Urinary bladder (tissue), 4 donors: ENCODE data around the gene PDZRN3. TPM values are rescaled to one million over a fixed set of nuclear protein-coding genes. Genes with fewer than 3 reads are reported as not detected.
A peak's percentile ranks its signal among the peaks of the same experiment; 100 is the strongest.

Experiments used
- DNase-seq: peaks from one replicate; pipeline ENCODE4 v3.0.0-alpha.2; 2015; ENCODE audit errors: extremely low spot score
- H3K27ac ChIP-seq: one replicate; pipeline ENCODE4 v1.5.1; 2013; ENCODE audit warnings: low read depth, mild to moderate bottlenecking, moderate library complexity
- H3K36me3 ChIP-seq: one replicate; pipeline ENCODE4 v1.6.1; 2013; ENCODE audit warnings: mild to moderate bottlenecking, moderate library complexity; ENCODE audit not compliant: insufficient read depth
- H3K4me1 ChIP-seq: one replicate; pipeline ENCODE4 v1.6.1; 2013; ENCODE audit warnings: mild to moderate bottlenecking, moderate library complexity; ENCODE audit not compliant: insufficient read depth
- H3K4me3 ChIP-seq: one replicate; pipeline ENCODE4 v1.5.1; 2013; ENCODE audit warnings: low read depth, low read length
- WGBS: extraction: QIAGEN DNeasy Blood & Tissue Kit; methylation state at CpG from one replicate; pipeline ENCODE4 v1.1.7; 2013; 5-methylcytosine and 5-hydroxymethylcytosine counted together
- polyA plus RNA-seq: library from polyadenylated mRNA; stranded (reverse); fragments of 200-250 nt; gene quantifications from one replicate; pipeline ENCODE4 v1.2.3, GENCODE V29; 2013
- total RNA-seq: library from RNA; depleted of rRNA; stranded (reverse); fragments of >200 nt; gene quantifications from one replicate; pipeline ENCODE4 v1.2.3, GENCODE V29; 2014
- donor health status: healthy with polysubstance abuse.
- donor health status: healthy.

Gene PDZRN3
- total and polyA plus RNA-seq, 2 donors, result 61.6 to 98.0 TPM

DNA sequence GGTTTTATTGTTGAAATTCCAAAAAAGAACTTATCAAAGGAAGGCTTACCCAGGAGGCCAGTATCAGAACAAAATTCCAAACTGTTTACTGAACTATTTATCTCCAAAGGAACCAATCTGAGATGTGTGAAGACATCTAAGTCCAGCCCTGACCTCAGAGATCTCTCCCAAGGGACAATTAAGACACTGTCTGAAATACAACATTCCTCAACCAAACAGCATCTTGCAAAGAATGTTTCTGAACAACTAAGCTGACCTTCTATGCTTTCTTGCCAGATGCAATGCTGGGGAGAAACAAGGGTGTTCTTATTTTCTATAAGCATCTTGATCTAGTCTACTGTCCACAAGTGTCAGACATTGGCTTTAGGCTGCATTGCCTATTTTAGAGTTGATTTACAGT, 13.6 kb downstream of the PDZRN3 start:
- Histone ChIP-seq H3K4me3 (no peak overlapping the region), H3K27ac (no peak overlapping the region), H3K36me3 (no peaks in the 10 kb centered on the region), H3K4me1 (no peaks in the 10 kb centered on the region)
- DNase-seq, result no peak

DNA sequence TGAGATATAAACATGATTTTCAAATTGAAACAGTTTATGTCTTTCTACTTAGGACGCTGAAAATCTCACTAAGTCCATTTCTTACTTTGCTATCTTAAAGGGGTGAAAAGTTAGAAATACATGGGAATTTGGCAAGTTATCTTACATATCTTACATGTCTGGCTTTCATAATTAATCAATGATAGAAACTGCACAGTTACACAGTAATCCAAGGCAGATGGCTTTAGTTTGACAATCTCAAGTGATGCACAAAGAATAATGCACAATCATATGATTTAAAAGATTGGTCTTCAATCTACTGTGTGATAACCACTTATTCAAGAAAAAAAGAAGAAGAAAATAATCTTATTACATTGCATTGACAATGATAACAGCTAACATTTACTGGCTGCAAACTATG, 14.2 kb downstream of the PDZRN3 start:
- Histone ChIP-seq H3K36me3 (no peaks in the 10 kb centered on the region), H3K4me1 (no peaks in the 10 kb centered on the region), H3K4me3 (no peak overlapping the region), H3K27ac (no peak overlapping the region)
- WGBS, result 31% methylated on average over 1 of the region's 1 CpG
- DNase-seq, result no peak

- DNase-seq, result no peak
- Histone ChIP-seq H3K27ac (no peak overlapping the region), H3K4me1 (peaks cover 2% of the 10 kb centered on the region), H3K36me3 (no peaks in the 10 kb centered on the region), H3K4me3 (no peak overlapping the region)
- 79% methylated on average over 2 of the region's 2 CpGs for WGBS
Measured at GRCh38 chr3:73609655-73610054, 15.1 kb downstream of the PDZRN3 start.

DNA sequence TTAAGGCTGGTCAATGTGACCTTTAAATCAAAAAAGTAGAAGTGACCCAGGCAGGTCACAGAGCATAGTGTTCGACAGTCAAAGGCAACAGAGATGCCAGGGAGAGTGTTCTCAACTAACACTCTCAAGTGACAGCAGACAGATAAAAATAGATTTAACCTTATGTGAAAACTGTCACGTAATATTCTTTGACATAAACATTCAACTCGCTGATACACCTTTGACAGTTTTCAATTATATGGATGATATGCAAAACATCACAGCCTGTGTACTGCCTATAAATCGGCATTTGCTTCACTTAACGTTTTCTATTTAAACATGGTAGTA, 15.5 kb downstream of the PDZRN3 start:
- H3K4me3 ChIP-seq, result no peak overlapping the region
- WGBS, result 53% methylated on average over 5 of the region's 5 CpGs
- peaks cover 2% of the 10 kb centered on the region for H3K4me1 ChIP-seq
- no peak for DNase-seq
- no peak overlapping the region for H3K27ac ChIP-seq
- no peaks in the 10 kb centered on the region for H3K36me3 ChIP-seq

DNA sequence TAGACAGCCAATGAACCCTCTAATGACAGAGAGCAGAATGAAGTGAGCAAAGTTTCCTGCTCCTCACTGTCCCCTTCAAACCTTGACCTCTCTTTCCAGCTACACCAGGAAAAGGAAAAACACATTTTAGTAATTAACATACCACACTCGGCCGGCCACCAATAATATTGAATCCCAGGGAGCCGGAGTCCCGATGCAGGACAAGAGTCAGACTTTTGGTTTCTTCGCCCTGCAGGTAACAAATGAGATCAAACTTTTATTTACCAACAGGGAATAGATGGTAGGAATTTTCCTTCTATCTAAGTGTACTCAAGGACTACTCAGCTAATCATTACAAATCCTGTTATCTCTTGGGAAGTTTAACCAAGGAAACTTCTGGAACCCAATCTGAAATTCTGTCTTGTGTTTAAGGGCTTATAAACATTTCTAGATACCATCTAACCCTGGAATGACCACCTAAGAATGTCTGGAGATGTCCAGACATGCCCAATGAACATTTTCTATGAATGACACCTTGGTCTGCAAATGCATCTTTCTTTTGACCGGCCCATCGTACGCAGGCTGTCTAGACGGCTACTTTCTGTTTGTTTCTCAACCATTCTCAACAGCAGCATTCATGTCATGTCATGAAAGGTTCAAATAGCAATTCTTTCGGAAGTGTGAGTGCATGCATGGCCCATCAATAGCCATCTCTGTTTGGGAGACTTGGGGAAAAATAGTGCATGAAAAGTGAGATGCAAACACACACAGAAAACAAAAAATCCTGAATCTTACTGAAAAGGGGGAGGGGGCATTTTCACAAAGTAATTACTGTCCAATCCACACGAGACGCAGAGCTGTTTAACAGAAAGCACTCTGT, 16.1 kb downstream of the PDZRN3 start:
- DNase-seq, result no peak
- WGBS, result 63% methylated on average over 12 of the region's 12 CpGs
- Histone ChIP-seq H3K4me3 (no peak overlapping the region), H3K4me1 (peaks cover 2% of the 10 kb centered on the region), H3K36me3 (no peaks in the 10 kb centered on the region), H3K27ac (no peak overlapping the region)

DNA sequence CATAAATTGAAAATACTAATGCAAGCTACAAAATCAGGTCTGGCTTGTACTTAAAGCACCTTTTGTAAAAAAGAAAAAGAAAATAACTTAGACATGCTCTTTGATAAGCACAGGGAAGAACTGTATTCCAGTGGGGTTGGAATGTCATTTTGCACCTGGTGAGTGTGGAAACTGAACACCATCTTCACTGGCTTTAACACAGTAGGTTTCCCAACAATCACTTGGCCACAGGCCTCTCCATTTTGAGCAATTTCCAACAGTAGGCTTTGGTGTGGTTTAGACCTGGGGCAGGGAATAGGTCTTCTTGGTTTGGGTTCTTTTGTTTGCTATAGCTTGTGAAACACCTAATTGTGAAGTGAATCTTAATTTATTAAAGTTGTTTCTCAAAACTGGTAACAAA, 18.9 kb downstream of the PDZRN3 start:
- no peak for DNase-seq
- Histone ChIP-seq H3K4me3 (no peak overlapping the region), H3K36me3 (no peaks in the 10 kb centered on the region), H3K27ac (no peak overlapping the region), H3K4me1 (peaks cover 3% of the 10 kb centered on the region)

DNA sequence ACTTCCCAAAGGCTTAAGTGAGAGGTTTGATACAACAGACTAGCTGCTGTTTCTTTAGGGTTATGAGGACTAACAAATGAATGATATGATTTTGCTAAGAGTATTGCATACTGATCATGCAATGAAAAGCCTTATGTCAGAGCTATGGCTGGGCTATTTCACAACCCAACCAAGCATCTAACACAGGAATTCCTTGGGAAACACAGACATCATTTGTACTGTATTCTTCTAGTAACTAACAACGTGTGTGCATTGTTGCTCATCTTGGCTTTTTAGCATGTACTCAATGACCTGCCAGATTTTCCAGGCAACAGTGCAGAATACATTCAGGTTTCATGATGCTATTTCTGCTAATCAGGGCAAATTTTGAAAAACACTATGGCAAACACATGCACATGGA, 19.3 kb downstream of the PDZRN3 start:
- Histone ChIP-seq H3K27ac (no peak overlapping the region), H3K36me3 (no peaks in the 10 kb centered on the region), H3K4me1 (peaks cover 3% of the 10 kb centered on the region), H3K4me3 (no peak overlapping the region)
- no peak for DNase-seq
- 20% methylated on average over 1 of the region's 1 CpG for WGBS

GRCh38 chr3:73604451-73604850, 20.3 kb downstream of the PDZRN3 start:
- no peak overlapping the region for H3K4me3 ChIP-seq
- no peak overlapping the region for H3K27ac ChIP-seq
- peaks cover 3% of the 10 kb centered on the region for H3K4me1 ChIP-seq
- H3K36me3 ChIP-seq, result no peaks in the 10 kb centered on the region
- 40% methylated on average over 3 of the region's 3 CpGs for WGBS
- no peak for DNase-seq

DNA sequence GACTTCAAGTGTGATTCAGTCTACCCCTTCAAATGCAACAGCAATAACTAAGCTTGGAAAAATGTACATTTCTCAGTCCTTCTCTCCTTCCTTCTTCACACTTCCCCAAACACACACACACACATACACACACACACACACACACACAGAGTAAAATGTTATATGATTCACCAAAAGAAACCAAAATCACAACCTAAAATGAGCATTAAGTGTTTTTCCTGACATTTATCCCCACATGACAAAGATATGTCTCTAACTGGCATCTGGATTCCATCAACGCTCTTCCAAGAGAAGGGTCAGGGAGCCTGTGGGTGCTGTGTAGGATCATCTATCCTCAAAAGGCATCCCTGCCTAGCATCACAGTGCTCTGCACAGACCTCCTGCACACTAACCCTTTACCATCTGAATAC, 21.0 kb downstream of the PDZRN3 start:
- no peak for DNase-seq
- 40% methylated on average over 1 of the region's 1 CpG for WGBS
- Histone ChIP-seq H3K36me3 (no peaks in the 10 kb centered on the region), H3K27ac (no peak overlapping the region), H3K4me1 (peaks cover 3% of the 10 kb centered on the region), H3K4me3 (no peak overlapping the region)

DNA sequence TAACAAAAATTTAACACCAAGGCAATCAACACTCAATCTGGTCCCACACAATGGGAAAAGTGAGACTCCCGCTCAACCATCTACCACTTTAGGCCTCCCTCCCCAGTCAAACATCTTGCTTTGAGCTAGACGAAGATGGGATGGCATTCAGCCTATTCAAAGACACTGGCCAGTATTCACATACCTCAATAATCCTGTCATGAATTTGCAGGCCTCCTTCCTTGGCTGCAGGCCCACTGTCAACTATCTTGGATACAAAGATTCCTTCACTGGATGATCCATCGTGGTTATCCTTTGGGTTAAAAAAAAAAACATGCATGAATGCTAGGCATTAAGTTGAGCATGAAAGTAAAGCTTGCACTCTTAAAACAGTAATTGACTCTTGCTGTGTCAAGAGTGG, 22.6 kb downstream of the PDZRN3 start:
- Histone ChIP-seq H3K4me3 (no peak overlapping the region), H3K4me1 (peaks cover 3% of the 10 kb centered on the region), H3K36me3 (no peaks in the 10 kb centered on the region), H3K27ac (no peak overlapping the region)
- WGBS, result 34% methylated on average over 3 of the region's 3 CpGs
- no peak for DNase-seq

- Histone ChIP-seq H3K4me3 (no peak overlapping the region), H3K4me1 (peaks cover 3% of the 10 kb centered on the region), H3K36me3 (no peaks in the 10 kb centered on the region), H3K27ac (no peak overlapping the region)
- 86% methylated on average over 2 of the region's 2 CpGs for WGBS
- no peak for DNase-seq
Measured at GRCh38 chr3:73601481-73601880, 23.3 kb downstream of the PDZRN3 start.

DNA sequence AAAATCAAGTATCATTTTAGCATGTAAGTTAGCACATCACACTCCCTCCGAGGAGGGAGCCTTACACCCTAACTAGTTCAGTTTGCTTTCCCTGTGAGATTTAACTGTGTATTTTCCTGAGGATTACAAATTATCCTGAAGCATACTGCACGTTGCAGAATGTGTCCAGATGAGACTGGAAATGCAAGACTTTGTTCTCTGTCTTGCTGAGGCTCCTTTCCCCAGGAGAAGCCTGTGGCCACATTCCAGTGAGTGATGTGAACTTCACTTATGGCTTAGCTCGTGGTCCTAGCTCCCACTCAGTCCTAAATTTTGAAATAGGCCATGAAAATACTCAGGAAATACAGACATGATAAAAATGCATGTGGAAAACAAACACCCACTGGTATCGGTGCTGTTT, 23.7 kb downstream of the PDZRN3 start:
- Histone ChIP-seq H3K36me3 (no peaks in the 10 kb centered on the region), H3K27ac (no peak overlapping the region), H3K4me3 (no peak overlapping the region), H3K4me1 (peaks cover 3% of the 10 kb centered on the region)
- 34% methylated on average over 4 of the region's 4 CpGs for WGBS
- no peak for DNase-seq

GRCh38 chr3:73600293-73600938, 24.3 kb downstream of the PDZRN3 start:
- DNase-seq, result peak; percentile 76
- Histone ChIP-seq H3K36me3 (no peaks in the 10 kb centered on the region), H3K4me3 (no peak overlapping the region), H3K27ac (no peak overlapping the region), H3K4me1 (peaks cover 2% of the 10 kb centered on the region)
- WGBS, result 25% methylated on average over 5 of the region's 5 CpGs

DNA sequence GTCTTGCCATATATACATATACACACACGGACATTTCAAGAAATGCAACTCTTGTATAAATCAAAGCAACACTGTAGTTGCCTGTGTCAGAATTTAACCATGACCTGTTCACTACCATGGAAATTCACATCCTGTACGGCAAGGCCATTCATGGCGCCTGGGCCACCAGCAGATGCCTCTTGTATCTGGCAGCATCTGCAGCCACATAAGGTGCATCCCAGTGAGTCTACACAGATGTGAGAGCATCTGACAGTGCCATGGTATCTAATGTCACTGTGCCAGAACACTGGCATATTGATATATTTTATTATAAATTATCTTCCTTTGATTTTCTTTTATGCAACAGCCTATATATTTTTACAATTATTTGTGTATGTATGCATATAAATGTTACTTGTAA, 25.1 kb downstream of the PDZRN3 start:
- no peaks in the 10 kb centered on the region for H3K36me3 ChIP-seq
- no peak overlapping the region for H3K4me3 ChIP-seq
- H3K27ac ChIP-seq, result no peak overlapping the region
- WGBS, result 81% methylated on average over 3 of the region's 3 CpGs
- H3K4me1 ChIP-seq, result peaks cover 2% of the 10 kb centered on the region
- DNase-seq, result no peak
